B cell (primary cell): ENCODE data around the gene TXNDC11. TPM values are rescaled to one million over a fixed set of nuclear protein-coding genes. Genes with fewer than 3 reads are reported as not detected.

Source experiments
- ATAC-seq: fragments of 200-7000 bp; cut with Tn5 transposase; one replicate; pipeline ENCODE4 v1.10.0; 2021; ENCODE audit warnings: low read depth, mild to moderate bottlenecking, moderate number of reproducible peaks, moderate library complexity
- CTCF ChIA-PET: fragments of 350-600 bp; sonication (Branson Sonifier 250); formaldehyde crosslinking; loops from one replicate; lab custom pipeline; 2021; ENCODE audit warnings: antibody characterized with exemption, inconsistent platforms; lab: Charles Lee
- POLR2A ChIA-PET: fragments of 350-600 bp; sonication (Branson Sonifier 250); formaldehyde crosslinking; loops from one replicate; lab custom pipeline; 2021; ENCODE audit warnings: antibody characterized with exemption; lab: Charles Lee
- DNase-seq: peaks from one replicate; pipeline ENCODE4 v3.0.0; 2013
- H2AFZ ChIP-seq: 2 replicates; pipeline ENCODE4 v1.6.1; 2012; ENCODE audit warnings: mild to moderate bottlenecking, low read depth, low read length; ENCODE audit not compliant: insufficient read depth, poor library complexity, severe bottlenecking
- H3K27ac ChIP-seq, 2 donors: 1 replicate in 1 of 2; 2 replicates in 1 of 2; pipeline ENCODE4 v1.5.1; 2012 to 2013; ENCODE audit warnings: low read length in 2 of 2, mild to moderate bottlenecking in 2 of 2, moderate library complexity in 1 of 2
- H3K27me3 ChIP-seq, 4 experiments: fragments of 200-600 bp in 1 of 4; sonication (generic) in 1 of 4; replicated peaks in 1 of 4; 1 replicate in 2 of 4; 2 replicates in 2 of 4; pipeline versions ENCODE4 v1.6.1 to v1.7.0; 2013 to 2016; ENCODE audit warnings: low read length in 3 of 4, mild to moderate bottlenecking in 2 of 4, mixed read lengths in 1 of 4, moderate library complexity in 1 of 4; ENCODE audit not compliant: insufficient read depth in 4 of 4, control insufficient read depth in 3 of 4; ENCODE audit errors: control extremely low read depth in 1 of 4
- H3K36me3 ChIP-seq, 2 experiments: replicated peaks in 1 of 2; 1 replicate in 1 of 2; 2 replicates in 1 of 2; pipeline versions ENCODE4 v1.6.1 to v1.7.1; 2013; ENCODE audit warnings: low read length in 1 of 2; ENCODE audit not compliant: insufficient read depth in 2 of 2, control insufficient read depth in 1 of 2; ENCODE audit errors: control extremely low read depth in 1 of 2, extremely low read depth in 1 of 2
- H3K4me1 ChIP-seq, 2 donors: fragments of 200-600 bp in 1 of 2; sonication (generic) in 1 of 2; 1 replicate in 1 of 2; 2 replicates in 1 of 2; pipeline versions ENCODE4 v1.5.1 to v1.6.1; 2013 to 2017; ENCODE audit warnings: low read length in 2 of 2; ENCODE audit not compliant: control insufficient read depth in 2 of 2, insufficient read depth in 2 of 2
- H3K4me2 ChIP-seq: replicated peaks from 2 replicates; pipeline ENCODE3; 2012; ENCODE audit warnings: mild to moderate bottlenecking, low read depth, low read length; ENCODE audit not compliant: poor library complexity, severe bottlenecking
- H3K4me3 ChIP-seq, 5 experiments: fragments of 200-600 bp in 1 of 5; sonication (generic) in 1 of 5; 1 replicate in 3 of 5; 2 replicates in 2 of 5; pipeline versions ENCODE4 v1.5.1 to v1.7.0; 2011 to 2016; ENCODE audit warnings: low read length in 4 of 5, mild to moderate bottlenecking in 4 of 5, low read depth in 2 of 5, control low read depth in 1 of 5, moderate library complexity in 1 of 5; ENCODE audit not compliant: insufficient read depth in 1 of 5; ENCODE audit errors: control extremely low read depth in 1 of 5, extremely low read depth in 1 of 5
- H3K79me2 ChIP-seq: fragments of 200-600 bp; sonication (generic); one replicate; pipeline ENCODE4 v1.6.0; 2016; ENCODE audit warnings: low read length; ENCODE audit not compliant: control insufficient read depth, insufficient read depth
- H3K9ac ChIP-seq: fragments of 200-600 bp; sonication (generic); 2 replicates; pipeline ENCODE4 v1.6.1; 2017; ENCODE audit warnings: mild to moderate bottlenecking, low read length, moderate library complexity
- H3K9me3 ChIP-seq, 3 donors: one replicate each; pipeline versions ENCODE4 v1.6.1 to v1.7.1; 2013; ENCODE audit warnings: low read length in 2 of 3; ENCODE audit not compliant: control insufficient read depth in 2 of 3, insufficient read depth in 1 of 3; ENCODE audit errors: control extremely low read depth in 1 of 3
- H4K20me1 ChIP-seq: 2 replicates; pipeline ENCODE4 v1.6.0; 2012; ENCODE audit warnings: mild to moderate bottlenecking, low read length; ENCODE audit not compliant: insufficient read depth, control insufficient read depth, poor library complexity, severe bottlenecking
- H3K27ac Mint-ChIP-seq: one replicate; pipeline ENCODE4 v1.8.0; 2021; ENCODE audit warnings: mixed read lengths
- H3K27me3 Mint-ChIP-seq: one replicate; pipeline ENCODE4 v1.8.0; 2021; ENCODE audit warnings: mixed read lengths
- H3K4me1 Mint-ChIP-seq: one replicate; pipeline ENCODE4 v1.8.0; 2021; ENCODE audit warnings: mixed read lengths
- H3K4me3 Mint-ChIP-seq: one replicate; pipeline ENCODE4 v1.8.0; 2021; ENCODE audit warnings: mixed read lengths
- H3K9me3 Mint-ChIP-seq: one replicate; pipeline ENCODE4 v1.8.0; 2022; ENCODE audit warnings: mixed read lengths; ENCODE audit not compliant: insufficient read depth
- EZH2 ChIP-seq: IDR thresholded peaks from 2 replicates; pipeline ENCODE4 v1.6.1; 2012; ENCODE audit warnings: borderline replicate concordance, low read depth, mild to moderate bottlenecking, moderate library complexity, low read length; ENCODE audit not compliant: insufficient read depth, poor library complexity, severe bottlenecking
- WGBS: methylation state at CpG from one replicate; pipeline ENCODE4 v1.1.5; 2013; ENCODE audit warnings: missing lambda C conversion rate; ENCODE audit not compliant: insufficient coverage; 5-methylcytosine and 5-hydroxymethylcytosine counted together
- intact Hi-C: fragments of 100-400 bp; cut with micrococcal nuclease; formaldehyde crosslinking; loops from one replicate; pipeline ENCODE4 v1.10.0; 2022
- polyA plus RNA-seq: library from polyadenylated mRNA; depleted of rRNA; stranded (reverse); fragments of >200 nt; gene quantifications from 2 replicates; pipeline ENCODE4 v1.2.3, GENCODE V29; 2012
- total RNA-seq, 2 donors: library from RNA; stranded (reverse); fragments of 120-200 nt in 1 of 2; gene quantifications; 1 replicate in 1 of 2; 2 replicates in 1 of 2; pipeline versions ENCODE4 v1.2.3 to v1.2.4, GENCODE V29; 2013 to 2022
- TF ChIP-seq, protein P1 (sequence below): fragments of 200-600 bp; IDR thresholded peaks from one replicate; pipeline ENCODE4 v1.8.0; 2022; ENCODE audit warnings: antibody characterized with exemption, mild to moderate bottlenecking

TXNDC11 gene
- total and polyA plus RNA-seq, 2 donors (not counting 1 experiment from before 2014, with no cell fraction given) = 50.2 to 76.9 TPM

DNA sequence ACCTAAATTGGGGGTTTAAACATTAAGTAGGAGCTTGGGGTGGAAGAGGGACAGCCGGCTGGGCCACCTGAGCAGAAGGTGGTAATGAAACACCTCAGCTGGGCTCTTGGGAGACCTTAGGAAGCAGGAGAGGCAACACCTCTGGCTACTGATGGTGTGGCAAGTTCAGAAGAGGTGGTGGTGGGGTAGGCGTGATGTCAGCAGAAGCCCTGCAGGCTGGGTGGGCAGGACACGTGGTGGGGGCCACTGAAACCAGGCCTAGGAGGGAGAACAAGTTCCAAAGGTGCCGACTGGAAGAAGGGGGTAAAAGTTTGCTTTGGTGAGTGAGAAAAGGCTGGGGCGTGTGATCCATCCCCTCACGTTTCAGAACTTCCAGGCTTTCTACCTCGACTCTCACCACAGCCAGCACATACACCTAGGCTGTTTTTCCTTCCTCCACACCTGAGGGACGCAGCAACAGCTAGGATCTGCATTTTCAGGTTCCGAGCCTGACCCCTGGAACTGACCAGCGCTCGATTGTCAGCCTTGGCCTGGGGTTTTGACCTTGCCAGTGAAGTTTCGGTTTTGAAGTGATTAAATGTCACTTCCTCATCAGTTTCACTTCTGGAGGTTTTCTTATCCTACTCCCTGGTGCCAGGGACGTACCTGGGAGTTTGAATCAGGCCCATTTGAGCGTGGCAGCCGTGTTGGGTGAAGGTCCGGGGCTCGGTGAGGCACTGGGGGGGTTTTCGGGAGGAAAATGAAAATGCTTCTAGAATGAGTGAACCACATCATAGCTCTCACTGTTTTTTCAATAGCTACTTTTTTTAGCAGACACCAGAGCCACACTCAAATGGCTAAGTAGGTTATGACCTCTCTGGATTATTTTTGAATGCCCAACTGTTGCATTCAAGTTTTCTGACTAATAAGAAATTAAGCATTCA, 64.4 kb downstream of the TXNDC11 start:
- Histone ChIP-seq H3K9ac (no peak overlapping the region), H3K9me3 (peaks cover 0 to 2% (median 0%) of the 10 kb centered on the region in 3 donors), H2AFZ (no peak overlapping the region), H3K27me3 (no peaks in the 10 kb centered on the region), H3K4me2 (peak overlapping the region; percentile 67), H3K79me2 (peaks cover 70% of the 10 kb centered on the region), H3K36me3 (peaks cover 0 to 58% of the 10 kb centered on the region in 2 experiments), H3K27ac (peak overlapping the region; percentile 62 to 99), H3K4me3 (no peak overlapping the region), H4K20me1 (peaks cover 61% of the 10 kb centered on the region), H3K4me1 (peaks cover 93 to 100% of the 10 kb centered on the region in 2 donors)
- intact Hi-C loops = loop anchor here (5.0 kb wide), 1 partner anchor 34 kb away; no protein-coding TSS in a partner anchor
- Mint-ChIP-seq H3K27ac (peak overlapping the region; percentile 95), H3K27me3 (no peaks in the 10 kb centered on the region), H3K4me3 (peak overlapping the region; percentile 87), H3K9me3 (no peaks in the 10 kb centered on the region), H3K4me1 (peaks cover 98% of the 10 kb centered on the region)
- ChIA-PET POLR2A (interaction anchor here (0.9 kb wide), 1 partner anchor 11 kb away, joined by 3 read pairs; no protein-coding TSS in a partner anchor), CTCF (interaction anchor here (1.1 to 3.6 kb wide), 4 partner anchors 9 to 36 kb away, joined by 3 to 15 read pairs (median 6); no protein-coding TSS in a partner anchor)
- DNase-seq = peak; percentile 62
- TF ChIP-seq, protein P1, sequence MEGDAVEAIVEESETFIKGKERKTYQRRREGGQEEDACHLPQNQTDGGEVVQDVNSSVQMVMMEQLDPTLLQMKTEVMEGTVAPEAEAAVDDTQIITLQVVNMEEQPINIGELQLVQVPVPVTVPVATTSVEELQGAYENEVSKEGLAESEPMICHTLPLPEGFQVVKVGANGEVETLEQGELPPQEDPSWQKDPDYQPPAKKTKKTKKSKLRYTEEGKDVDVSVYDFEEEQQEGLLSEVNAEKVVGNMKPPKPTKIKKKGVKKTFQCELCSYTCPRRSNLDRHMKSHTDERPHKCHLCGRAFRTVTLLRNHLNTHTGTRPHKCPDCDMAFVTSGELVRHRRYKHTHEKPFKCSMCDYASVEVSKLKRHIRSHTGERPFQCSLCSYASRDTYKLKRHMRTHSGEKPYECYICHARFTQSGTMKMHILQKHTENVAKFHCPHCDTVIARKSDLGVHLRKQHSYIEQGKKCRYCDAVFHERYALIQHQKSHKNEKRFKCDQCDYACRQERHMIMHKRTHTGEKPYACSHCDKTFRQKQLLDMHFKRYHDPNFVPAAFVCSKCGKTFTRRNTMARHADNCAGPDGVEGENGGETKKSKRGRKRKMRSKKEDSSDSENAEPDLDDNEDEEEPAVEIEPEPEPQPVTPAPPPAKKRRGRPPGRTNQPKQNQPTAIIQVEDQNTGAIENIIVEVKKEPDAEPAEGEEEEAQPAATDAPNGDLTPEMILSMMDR = no peak
- no peak for TF ChIP-seq EZH2
- 72% methylated on average over 9 of the region's 18 CpGs for WGBS
- no peak for ATAC-seq
